Small intestine (tissue), 16 donors: ENCODE results near the gene C11orf54. TPM values are rescaled to one million over a fixed set of nuclear protein-coding genes. Genes with fewer than 3 reads are reported as not detected.

Source experiments
- DNase-seq, 2 donors: peaks; one replicate each; pipeline versions ENCODE4 v3.0.0 to v3.0.0-alpha.2; 2013
- FAIRE-seq: peaks from 2 replicates; lab custom pipeline; 2012; peaks lifted over from hg19 to GRCh38; lab: Jason Lieb, UNC
- H3K27ac ChIP-seq, 3 donors: one replicate each; pipeline ENCODE4 v1.5.1; 2013; ENCODE audit warnings: low read length in 2 of 3, mild to moderate bottlenecking in 2 of 3, control low read depth in 1 of 3, inconsistent platforms in 1 of 3, low read depth in 1 of 3, moderate library complexity in 1 of 3
- H3K27me3 ChIP-seq, 3 donors: one replicate each; pipeline ENCODE4 v1.6.1; 2013; ENCODE audit warnings: low read length in 3 of 3, inconsistent platforms in 1 of 3; ENCODE audit not compliant: control insufficient read depth in 3 of 3, insufficient read depth in 3 of 3
- H3K36me3 ChIP-seq, 3 donors: one replicate each; pipeline ENCODE4 v1.6.1; 2013; ENCODE audit warnings: low read length in 3 of 3, inconsistent platforms in 1 of 3, low read depth in 1 of 3, mild to moderate bottlenecking in 1 of 3, moderate library complexity in 1 of 3; ENCODE audit not compliant: control insufficient read depth in 3 of 3, insufficient read depth in 2 of 3
- H3K4me1 ChIP-seq, 3 donors: one replicate each; pipeline ENCODE4 v1.6.1; 2013; ENCODE audit warnings: low read length in 2 of 3, inconsistent platforms in 1 of 3, low read depth in 1 of 3, mild to moderate bottlenecking in 1 of 3, moderate library complexity in 1 of 3; ENCODE audit not compliant: control insufficient read depth in 3 of 3, insufficient read depth in 2 of 3
- H3K4me3 ChIP-seq, 3 donors: one replicate each; pipeline ENCODE4 v1.5.1; 2013; ENCODE audit warnings: low read length in 3 of 3, control low read depth in 1 of 3, inconsistent platforms in 1 of 3, low read depth in 1 of 3, mild to moderate bottlenecking in 1 of 3, moderate library complexity in 1 of 3
- H3K9me3 ChIP-seq, 2 donors: one replicate each; pipeline ENCODE4 v1.6.1; 2013; ENCODE audit warnings: low read depth in 1 of 2, low read length in 1 of 2; ENCODE audit not compliant: control insufficient read depth in 2 of 2, insufficient read depth in 1 of 2
- WGBS, 3 donors: extraction: QIAGEN DNeasy Blood & Tissue Kit; methylation state at CpG; one replicate each; pipeline ENCODE4 v1.1.7; 2013; 5-methylcytosine and 5-hydroxymethylcytosine counted together
- long read RNA-seq, 10 donors: transcript quantifications; one replicate each; lab custom pipeline, GENCODE V29; 2026
- polyA plus RNA-seq, 4 donors: library from polyadenylated mRNA; stranded (reverse) in 3 of 4; unstranded in 1 of 4; fragments of 200-250 nt in 3 of 4; fragments of 120-200 nt in 1 of 4; gene quantifications; one replicate each; pipeline versions ENCODE4 v1.2.1 to v1.2.3, GENCODE V29; 2013
- donor health status: healthy with polysubstance abuse.
- donor health status: control.
- donor health status: control.
- donor health status: Bipolar disorder and iron deficiency.
- donor health status: healthy.

Gene C11orf54
- polyA plus RNA-seq = 100 to 1,000 TPM in 1 of 4 donors, 10 to 100 TPM in 3; 26.3 to 106 (median 62.2) TPM
- long read RNA-seq, donor 1, full-length matches to known transcripts = 66 of 84 reads
- long read RNA-seq, donor 1, partial matches to known transcripts = 18 of 84 reads
- long read RNA-seq, donor 1, other reads (novel, unspliced or antisense) = 0 of 84 reads
- long read RNA-seq, donor 2, full-length matches to known transcripts = 10 of 10 reads
- long read RNA-seq, donor 2, partial matches to known transcripts = 0 of 10 reads
- long read RNA-seq, donor 2, other reads (novel, unspliced or antisense) = 0 of 10 reads
- long read RNA-seq, donor 3, transcript C11orf54-202 (9 exons, 1,733 nt) = major isoform, 7 of 27 reads
- long read RNA-seq, donor 3, partial matches to known transcripts = 13 of 27 reads
- long read RNA-seq, donor 3, other reads (novel, unspliced or antisense) = 0 of 27 reads
- long read RNA-seq, donor 4, partial matches to known transcripts = 0 of 2 reads
- long read RNA-seq, donor 4, other reads (novel, unspliced or antisense) = 0 of 2 reads
- long read RNA-seq, donor 5, partial matches to known transcripts = 0 of 1 reads
- long read RNA-seq, donor 5, other reads (novel, unspliced or antisense) = 0 of 1 reads
- long read RNA-seq, donor 6, full-length matches to known transcripts = 26 of 45 reads
- long read RNA-seq, donor 6, partial matches to known transcripts = 19 of 45 reads
- long read RNA-seq, donor 6, other reads (novel, unspliced or antisense) = 0 of 45 reads
- long read RNA-seq, donor 7 = 0 reads
- long read RNA-seq, donor 8 = 0 reads
- long read RNA-seq, donor 9, partial matches to known transcripts = 0 of 4 reads
- long read RNA-seq, donor 9, other reads (novel, unspliced or antisense) = 0 of 4 reads
- long read RNA-seq, donor 10, full-length matches to known transcripts = 30 of 59 reads
- long read RNA-seq, donor 10, partial matches to known transcripts = 29 of 59 reads
- long read RNA-seq, donor 10, other reads (novel, unspliced or antisense) = 0 of 59 reads

DNA sequence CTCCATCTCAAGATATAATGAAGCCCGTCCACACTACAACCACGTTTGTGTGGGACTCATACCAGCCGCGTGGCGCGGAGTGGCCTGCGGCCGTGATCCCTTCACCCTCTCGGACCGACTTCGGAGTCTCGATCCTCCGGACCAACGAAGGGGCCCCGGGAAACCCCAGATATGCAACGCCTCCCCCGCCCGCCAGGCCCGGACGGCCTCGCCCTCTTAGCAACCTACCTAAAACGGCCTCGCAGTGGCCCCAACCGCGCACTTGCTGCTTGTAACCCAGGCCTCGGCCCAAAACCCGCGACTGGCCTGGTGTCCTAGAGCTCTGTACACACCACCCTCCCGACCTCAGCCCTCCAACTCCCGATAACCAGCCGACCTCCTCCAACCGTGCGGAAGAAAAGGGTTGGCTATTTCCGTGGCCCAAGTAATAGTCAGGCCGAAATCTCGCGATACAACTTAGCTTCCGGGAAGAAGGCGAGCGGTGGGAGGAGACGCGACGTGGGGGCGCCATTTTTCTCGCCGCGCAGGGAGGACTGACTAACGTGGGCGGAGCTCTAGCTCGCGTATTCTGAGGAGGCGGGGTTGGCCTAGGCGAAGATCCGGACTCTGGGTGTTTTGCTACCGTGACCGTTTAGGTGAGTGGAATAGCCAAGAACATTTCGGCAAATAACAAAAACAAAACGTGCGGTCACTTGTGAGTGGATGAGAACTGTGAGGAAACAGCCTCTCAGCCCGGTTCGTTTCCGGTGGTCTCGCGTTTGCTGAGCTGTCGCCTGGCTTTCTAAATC lies at the start of gene C11orf54, which contains the start of gene TAF1D:
TSS of gene C11orf54 (plus strand) at position 579 of the 788 bp plus-strand sequence. CDS start 5,722 bp downstream, outside the sequence.
TSS of gene TAF1D (minus strand) at position 402 of the 788 bp plus-strand sequence. CDS start 2,191 bp downstream, outside the sequence.
- Histone ChIP-seq H3K4me1 (peaks cover 5 to 20% (median 12%) of the 10 kb centered on the region in 3 donors), H3K36me3 (peaks cover 4 to 18% (median 6%) of the 10 kb centered on the region in 3 donors), H3K9me3 (no peaks in the 10 kb centered on the region), H3K4me3 (peak within 1 kb of the TSS; percentile 74 to 94 (median 88)), H3K27me3 (no peaks in the 10 kb centered on the region), H3K27ac (peak within 1 kb of the TSS; percentile 93 to 96 (median 94))
- WGBS, 3 donors = 0 to 1% (median 0%) methylated on average over 63 to 65 of the region's 65 CpGs
- no peak for FAIRE-seq
- DNase-seq = peak; percentile 99

DNA sequence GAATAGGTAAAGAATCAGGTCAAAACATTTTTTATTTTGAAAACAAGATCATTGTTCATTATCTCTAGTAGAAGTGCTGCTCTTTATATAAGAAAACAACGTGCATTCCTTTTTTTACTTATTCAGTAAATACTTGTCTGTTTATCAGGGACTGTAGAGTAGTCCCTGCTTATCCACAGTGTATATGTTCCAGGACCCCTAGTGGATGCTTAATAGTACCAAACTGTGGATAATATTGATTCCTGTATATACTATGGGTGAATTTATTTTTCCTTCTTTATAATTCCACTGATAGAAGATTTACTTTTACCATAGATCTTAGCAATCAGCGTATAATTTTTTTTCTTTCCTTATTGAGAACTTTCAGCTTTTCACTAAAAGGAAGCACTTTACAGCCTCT lies 47.4 kb upstream of the C11orf54 start:
- no peak overlapping the region for H3K4me3 ChIP-seq
- 91 to 95% (median 91%) methylated on average over 2 of the region's 2 CpGs for WGBS, 3 donors

DNA sequence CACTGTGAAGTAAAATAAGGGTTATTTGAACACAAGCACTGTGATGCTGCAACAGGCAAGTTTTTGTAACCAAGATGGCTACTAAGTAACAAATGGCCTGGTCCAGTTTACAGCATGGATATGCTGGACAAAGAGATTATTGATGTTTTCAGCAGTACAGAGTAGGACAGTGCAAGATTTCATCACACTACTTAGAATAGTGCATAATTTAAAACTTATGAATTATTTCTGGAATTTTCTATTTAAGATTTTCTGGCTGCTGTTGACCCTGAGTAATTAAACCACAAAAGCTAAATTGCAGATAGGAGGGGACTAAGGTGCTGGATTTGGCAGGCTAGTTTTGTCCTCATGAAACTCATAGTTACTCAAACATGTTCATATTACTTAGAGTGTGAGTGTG lies 46.9 kb upstream of the C11orf54 start:
- Histone ChIP-seq H3K27me3 (no peaks in the 10 kb centered on the region), H3K36me3 (peaks cover 14 to 24% (median 14%) of the 10 kb centered on the region in 3 donors)
- FAIRE-seq = no peak

More for the DNA sequence above, 47.4 kb upstream of the C11orf54 start:
- H3K4me1 ChIP-seq = no peaks in the 10 kb centered on the region
- no peaks in the 10 kb centered on the region for H3K27me3 ChIP-seq
- H3K27ac ChIP-seq = no peak overlapping the region
- FAIRE-seq (no peak), DNase-seq (no peak)
- H3K36me3 ChIP-seq = peaks cover 14 to 23% (median 17%) of the 10 kb centered on the region in 3 donors
- no peaks in the 10 kb centered on the region for H3K9me3 ChIP-seq

DNA sequence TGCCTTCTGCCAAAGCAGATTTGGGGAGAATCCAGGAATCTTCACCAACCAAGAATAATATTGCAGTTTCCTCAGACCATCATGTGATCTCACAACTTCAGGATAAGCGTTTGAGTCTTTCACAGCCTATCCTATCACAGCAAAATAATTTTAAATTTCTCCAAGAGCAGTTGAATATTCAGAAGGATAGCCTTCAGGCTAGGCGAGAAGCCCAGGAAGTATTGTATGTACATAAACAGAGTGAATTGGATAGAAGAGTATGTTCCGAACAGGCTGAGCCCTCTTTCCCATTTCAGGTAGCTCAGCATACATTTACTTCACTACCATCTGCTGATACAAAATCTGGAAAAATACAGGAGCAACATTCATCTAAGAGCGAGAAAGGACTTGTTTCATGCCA lies 43.9 kb upstream of the C11orf54 start:
- WGBS, 3 donors = 95 to 97% (median 96%) methylated on average over 4 of the region's 4 CpGs
- Histone ChIP-seq H3K36me3 (peaks cover 17 to 23% (median 22%) of the 10 kb centered on the region in 3 donors), H3K4me1 (no peaks in the 10 kb centered on the region), H3K27me3 (no peaks in the 10 kb centered on the region), H3K4me3 (no peak overlapping the region), H3K9me3 (no peaks in the 10 kb centered on the region), H3K27ac (no peak overlapping the region)
- DNase-seq = no peak
- no peak for FAIRE-seq

More for the DNA sequence above, 46.9 kb upstream of the C11orf54 start:
- H3K4me3 ChIP-seq = no peak overlapping the region
- H3K4me1 ChIP-seq = no peaks in the 10 kb centered on the region
- H3K9me3 ChIP-seq = no peaks in the 10 kb centered on the region
- H3K27ac ChIP-seq = no peak overlapping the region
- DNase-seq = no peak

DNA sequence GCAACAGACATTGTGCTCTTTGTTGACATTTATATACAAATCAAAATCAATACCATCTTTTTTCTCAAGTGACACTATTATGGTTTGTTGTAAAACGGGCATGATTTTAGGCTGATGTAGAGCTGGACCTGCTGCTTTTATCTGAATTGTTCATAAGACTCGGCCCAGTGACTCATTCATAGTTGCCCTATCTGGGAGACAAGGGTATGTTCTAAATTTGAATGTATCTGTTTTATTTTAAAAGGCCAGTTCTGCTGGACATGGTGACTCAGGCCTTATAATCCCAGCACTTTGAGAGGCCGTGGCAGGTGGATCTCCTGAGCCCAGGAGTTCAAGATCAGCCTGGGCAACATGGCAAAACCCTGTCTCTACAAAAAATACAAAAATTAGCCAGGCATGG lies 40.6 kb upstream of the C11orf54 start:
- FAIRE-seq (no peak), DNase-seq (no peak)
- H3K27me3 ChIP-seq = no peaks in the 10 kb centered on the region
- no peak overlapping the region for H3K27ac ChIP-seq
- H3K4me3 ChIP-seq = no peak overlapping the region
- H3K4me1 ChIP-seq = no peaks in the 10 kb centered on the region
- H3K9me3 ChIP-seq = no peaks in the 10 kb centered on the region
- H3K36me3 ChIP-seq = peaks cover 17 to 22% (median 21%) of the 10 kb centered on the region in 3 donors
- 95 to 99% (median 95%) methylated on average over 3 of the region's 3 CpGs for WGBS, 3 donors

DNA sequence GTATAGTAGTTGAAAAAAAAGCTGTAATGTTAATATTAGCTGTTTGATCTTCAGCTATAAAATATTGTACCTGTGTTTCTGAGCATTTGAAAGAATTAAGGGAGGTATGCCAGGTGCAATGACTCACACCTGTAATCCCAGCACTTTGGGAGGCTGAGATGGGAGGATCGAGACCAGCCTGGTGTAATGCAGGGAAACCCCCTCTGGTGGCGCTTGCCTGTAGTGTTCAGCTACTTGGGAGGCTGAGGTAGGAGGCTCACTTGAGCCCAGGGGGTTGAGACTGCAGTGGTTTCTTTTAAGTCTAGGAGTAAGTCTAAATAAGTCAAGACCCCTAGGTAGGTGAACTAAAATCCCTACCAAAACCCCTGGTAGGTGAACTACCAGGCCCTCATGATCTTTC lies 37.2 kb upstream of the C11orf54 start:
- H3K9me3 ChIP-seq = peaks cover 0 to 3% of the 10 kb centered on the region in 2 donors
- H3K4me3 ChIP-seq = no peak overlapping the region
- H3K4me1 ChIP-seq = no peaks in the 10 kb centered on the region
- FAIRE-seq (no peak), DNase-seq (no peak)
- peaks cover 6 to 31% (median 13%) of the 10 kb centered on the region in 3 donors for H3K36me3 ChIP-seq
- no peaks in the 10 kb centered on the region for H3K27me3 ChIP-seq
- H3K27ac ChIP-seq = no peak overlapping the region
- WGBS, 3 donors = 97 to 100% (median 98%) methylated on average over 2 of the region's 2 CpGs

DNA sequence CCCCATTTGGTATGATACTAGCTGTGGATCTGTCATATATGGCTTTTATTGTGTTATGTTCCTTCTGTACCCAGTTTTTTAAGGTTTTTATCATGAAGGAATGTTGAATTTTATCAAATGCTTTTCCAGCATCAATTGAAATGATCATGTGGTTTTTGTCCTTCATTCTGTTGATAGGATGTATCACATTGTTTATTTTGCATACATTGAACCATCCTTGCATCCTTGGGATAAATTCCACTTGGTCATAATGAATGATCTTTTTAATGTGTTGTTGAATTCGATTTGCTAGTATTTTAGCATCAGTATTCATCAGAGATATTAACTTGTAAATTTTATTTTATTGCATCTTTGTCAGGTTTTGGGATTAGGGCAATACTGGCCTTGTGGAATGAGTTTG lies 31.2 kb upstream of the C11orf54 start:
- Histone ChIP-seq H3K36me3 (peaks cover 0 to 27% (median 11%) of the 10 kb centered on the region in 3 donors), H3K27me3 (no peaks in the 10 kb centered on the region), H3K27ac (no peak overlapping the region), H3K9me3 (peaks cover 0 to 3% of the 10 kb centered on the region in 2 donors), H3K4me1 (no peaks in the 10 kb centered on the region), H3K4me3 (no peak overlapping the region)
- no peak for FAIRE-seq
- no peak for DNase-seq
- WGBS, 3 donors = 93 to 96% (median 94%) methylated on average over 1 of the region's 1 CpG
